Measurements from ENCODE around the gene ACTL6B.
A peak's percentile ranks its signal among the peaks of the same experiment; 100 is the strongest.

Gene ACTL6B

GRCh38 chr7:100683659-100684533, 27.6 kb upstream of the ACTL6B start:
- no peak for DNase-seq (ENCODE audit: low read depth, low spot score)

- DNase-seq (ENCODE audit: low read depth, low spot score): no peak
Measured at GRCh38 chr7:100682991-100683658, 26.9 kb upstream of the ACTL6B start.

GRCh38 chr7:100682228-100682741, 26.0 kb upstream of the ACTL6B start:
- no peak for DNase-seq (ENCODE audit: low read depth, low spot score)

- DNase-seq (ENCODE audit: low read depth, low spot score): no peak
Measured at GRCh38 chr7:100681491-100682227, 25.4 kb upstream of the ACTL6B start.

GRCh38 chr7:100680576-100681271, 24.5 kb upstream of the ACTL6B start:
- no peak for DNase-seq (ENCODE audit: low read depth, low spot score)

GRCh38 chr7:100679927-100680575, 23.8 kb upstream of the ACTL6B start:
- no peak for DNase-seq (ENCODE audit: low read depth, low spot score)

GRCh38 chr7:100679129-100679926, 23.1 kb upstream of the ACTL6B start:
- DNase-seq (ENCODE audit: low read depth, low spot score): no peak

- DNase-seq (ENCODE audit: low read depth, low spot score): no peak
Measured at GRCh38 chr7:100678291-100678984, 22.2 kb upstream of the ACTL6B start.

GRCh38 chr7:100677308-100678267, 21.3 kb upstream of the ACTL6B start:
- DNase-seq (ENCODE audit: low read depth, low spot score): no peak

GRCh38 chr7:100676501-100677306, 20.5 kb upstream of the ACTL6B start:
- no peak for DNase-seq (ENCODE audit: low read depth, low spot score)

GRCh38 chr7:100675581-100676350, 19.5 kb upstream of the ACTL6B start:
- peak; percentile 64 for DNase-seq (ENCODE audit: low read depth, low spot score)

- no peak for DNase-seq (ENCODE audit: low read depth, low spot score)
Measured at GRCh38 chr7:100675105-100675451, 18.8 kb upstream of the ACTL6B start.

GRCh38 chr7:100674411-100675104, 18.3 kb upstream of the ACTL6B start:
- no peak for DNase-seq (ENCODE audit: low read depth, low spot score)

GRCh38 chr7:100673942-100674410, 17.7 kb upstream of the ACTL6B start:
- no peak for DNase-seq (ENCODE audit: low read depth, low spot score)

GRCh38 chr7:100673302-100673941, 17.2 kb upstream of the ACTL6B start, which contains the start of gene GNB2:
Gene GNB2, plus strand, starts transcription at chr7:100673740. Its CDS starts 2,526 bp downstream, at chr7:100676266.
- peak; percentile 98 for DNase-seq (ENCODE audit: low read depth, low spot score)

All from activated naive CD8-positive, alpha-beta T cell treated with anti-CD3 and anti-CD28 coated beads, Interleukin-2, amount 50 U/mL, for 16 hours (primary cell).